Measurements from ENCODE around the gene NRXN3.

DNA sequence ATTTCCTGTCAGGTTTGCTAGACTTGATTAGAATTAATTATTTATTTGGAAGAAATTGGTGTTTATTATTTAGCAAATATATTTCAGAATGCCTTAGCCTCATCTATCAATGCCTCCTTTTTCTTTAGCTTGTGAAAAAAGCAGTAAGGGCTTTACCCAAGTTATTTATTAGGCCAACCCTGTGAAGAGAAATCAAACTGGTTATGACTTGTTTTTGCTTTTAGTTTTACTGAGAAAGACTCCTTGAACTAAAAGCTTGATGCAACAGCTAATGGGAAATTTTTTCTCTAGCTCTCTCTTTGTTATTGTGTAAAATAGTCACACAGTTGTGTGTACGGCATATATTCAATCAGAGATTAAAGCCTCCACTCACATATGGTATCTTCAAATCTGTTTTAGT is 1734.3 kb downstream of the NRXN3 start:
- TF ChIP-seq, protein P1, sequence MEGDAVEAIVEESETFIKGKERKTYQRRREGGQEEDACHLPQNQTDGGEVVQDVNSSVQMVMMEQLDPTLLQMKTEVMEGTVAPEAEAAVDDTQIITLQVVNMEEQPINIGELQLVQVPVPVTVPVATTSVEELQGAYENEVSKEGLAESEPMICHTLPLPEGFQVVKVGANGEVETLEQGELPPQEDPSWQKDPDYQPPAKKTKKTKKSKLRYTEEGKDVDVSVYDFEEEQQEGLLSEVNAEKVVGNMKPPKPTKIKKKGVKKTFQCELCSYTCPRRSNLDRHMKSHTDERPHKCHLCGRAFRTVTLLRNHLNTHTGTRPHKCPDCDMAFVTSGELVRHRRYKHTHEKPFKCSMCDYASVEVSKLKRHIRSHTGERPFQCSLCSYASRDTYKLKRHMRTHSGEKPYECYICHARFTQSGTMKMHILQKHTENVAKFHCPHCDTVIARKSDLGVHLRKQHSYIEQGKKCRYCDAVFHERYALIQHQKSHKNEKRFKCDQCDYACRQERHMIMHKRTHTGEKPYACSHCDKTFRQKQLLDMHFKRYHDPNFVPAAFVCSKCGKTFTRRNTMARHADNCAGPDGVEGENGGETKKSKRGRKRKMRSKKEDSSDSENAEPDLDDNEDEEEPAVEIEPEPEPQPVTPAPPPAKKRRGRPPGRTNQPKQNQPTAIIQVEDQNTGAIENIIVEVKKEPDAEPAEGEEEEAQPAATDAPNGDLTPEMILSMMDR (IDR thresholded peaks at IDR 0.05): no peak
- TF ChIP-seq POLR2A (IDR thresholded peaks at IDR 0.05): no peak
